SK-N-MC (cell line): ENCODE results near the gene NRM.
"Not testable (repeated sequence)": the region's sequence is repeated elsewhere in the genome, so short reads cannot be mapped to it uniquely, and the experiment has no call there.

Source experiments
- EZH2 ChIP-seq: fragments of 200-600 bp; sonication (generic); IDR thresholded peaks from one replicate; pipeline ENCODE4 v1.6.1; 2017; ENCODE audit warnings: antibody characterized with exemption
- POLR2AphosphoS5 ChIP-seq: IDR thresholded peaks from 2 replicates; pipeline ENCODE4 v1.6.1; 2012; ENCODE audit warnings: mild to moderate bottlenecking, low read depth, low read length, borderline replicate concordance

DNA sequence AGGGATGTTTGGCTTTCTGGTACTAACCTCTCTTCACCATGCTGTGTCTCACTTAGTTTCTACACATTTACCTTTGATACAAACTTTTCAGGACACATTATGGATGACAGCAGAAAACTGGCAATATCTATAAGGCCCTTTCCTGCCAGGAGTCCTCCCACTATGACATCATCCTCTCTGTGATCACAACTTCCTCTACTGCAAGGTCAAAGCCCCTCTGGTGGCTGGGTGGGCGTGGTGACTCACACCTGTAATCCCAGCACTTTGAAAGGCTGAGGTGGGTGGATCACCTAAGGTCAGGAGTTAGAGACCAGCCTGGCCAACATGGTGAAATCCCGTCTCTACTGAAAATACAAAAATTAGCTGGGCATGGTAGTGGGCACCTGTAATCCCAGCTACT is 24.5 kb downstream of the NRM start:
- not testable (repeated sequence) for TF ChIP-seq POLR2AphosphoS5, EZH2
